ENCODE results near the gene ASF1A.

Gene ASF1A

DNA sequence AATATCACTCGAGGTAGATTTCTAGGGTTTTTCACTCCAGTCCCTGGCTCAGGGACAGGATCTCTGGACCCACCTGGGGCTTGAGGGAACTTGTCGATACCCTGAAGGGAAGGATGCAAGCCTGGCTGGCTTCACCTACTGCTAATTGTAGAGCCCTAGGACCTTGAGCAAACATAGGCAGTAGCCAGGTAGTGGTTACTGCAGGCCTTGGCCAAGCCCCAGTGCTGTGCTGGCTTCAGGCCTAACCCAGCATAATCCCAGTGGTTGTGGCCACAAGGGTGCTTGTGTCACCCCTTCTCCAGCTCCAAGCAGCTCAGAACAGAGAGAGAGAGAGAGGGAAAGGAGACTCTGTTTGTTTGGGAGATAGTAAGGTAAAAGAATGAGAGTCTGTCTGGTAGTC lies 46.8 kb downstream of the ASF1A start:
- no peak overlapping the region for H3K4me3 ChIP-seq (ENCODE audit: low read length)
- TF ChIP-seq ZNF274 (IDR thresholded peaks at IDR 0.05; ENCODE audit: low read depth, low read length): no peak

DNA sequence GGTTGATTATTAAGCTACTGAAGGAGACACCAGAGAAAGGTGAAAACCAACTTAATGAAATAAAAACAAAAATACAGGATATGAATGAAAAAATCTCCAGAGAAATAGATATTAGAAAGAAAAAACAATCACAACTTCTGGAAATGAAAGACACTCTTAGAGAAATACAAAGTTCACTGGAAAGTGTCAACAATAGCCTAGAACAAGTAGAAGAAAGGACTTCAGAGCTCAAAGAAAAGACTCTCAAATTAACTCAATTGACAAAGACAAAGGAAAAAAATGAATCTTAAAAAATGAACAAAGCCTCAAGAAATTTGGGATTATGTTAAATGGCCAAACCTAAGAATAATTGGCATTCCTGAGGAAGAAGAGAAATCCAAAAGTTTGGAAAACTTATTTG lies 51.3 kb downstream of the ASF1A start:
- H3K4me3 ChIP-seq (ENCODE audit: low read length): no peak overlapping the region
- TF ChIP-seq ZNF274 (IDR thresholded peaks at IDR 0.05; ENCODE audit: low read depth, low read length): no peak

DNA sequence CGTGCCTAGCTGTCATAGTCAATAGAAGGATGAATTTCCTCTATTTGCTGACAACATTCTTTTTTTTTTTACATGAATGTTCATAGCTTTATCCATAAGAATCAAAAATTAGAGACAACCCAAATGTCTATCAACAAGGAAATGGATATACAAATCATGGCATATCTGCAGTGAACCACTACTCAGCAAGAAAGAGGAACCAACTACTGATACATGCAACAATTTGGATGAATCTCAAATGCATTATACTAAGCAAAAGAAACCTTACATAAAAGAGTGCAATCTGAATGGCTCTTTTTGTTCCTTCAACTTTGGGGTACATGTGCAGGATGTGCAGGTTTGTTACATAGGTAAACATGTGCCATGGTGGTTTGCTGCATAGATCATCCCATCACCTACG lies 58.7 kb downstream of the ASF1A start:
- H3K4me3 ChIP-seq (ENCODE audit: low read length): no peak overlapping the region
- TF ChIP-seq ZNF274 (IDR thresholded peaks at IDR 0.05; ENCODE audit: low read depth, low read length): no peak

DNA sequence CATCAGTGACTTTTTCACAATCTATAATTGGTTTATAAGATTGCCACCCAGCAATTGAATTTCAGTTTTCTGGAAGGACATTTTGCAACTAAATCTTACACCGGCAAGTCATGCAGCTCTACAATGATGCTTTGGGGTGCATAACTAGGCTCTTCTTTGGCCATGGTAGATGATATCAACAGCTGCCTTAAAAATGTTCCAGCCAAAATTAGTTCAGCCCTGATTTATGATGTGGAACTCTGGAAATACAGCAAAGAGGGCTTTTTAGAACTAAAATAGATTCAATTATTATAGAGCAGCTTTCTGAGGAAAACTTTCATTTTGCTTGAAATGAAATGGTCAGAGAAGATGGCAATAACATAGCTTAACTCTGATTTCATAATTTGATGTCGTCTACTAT lies 59.4 kb downstream of the ASF1A start:
- no peak for TF ChIP-seq ZNF274 (IDR thresholded peaks at IDR 0.05; ENCODE audit: low read depth, low read length)
- no peak overlapping the region for H3K4me3 ChIP-seq (ENCODE audit: low read length)
